GM10847 (cell line): ENCODE measurements around the gene TM2D3.

Experiments
- POLR2A ChIP-seq: IDR thresholded peaks from 2 replicates; pipeline ENCODE4 v1.6.1; 2011; ENCODE audit not compliant: insufficient read length; ENCODE audit errors: extremely low read depth

TM2D3 gene

DNA sequence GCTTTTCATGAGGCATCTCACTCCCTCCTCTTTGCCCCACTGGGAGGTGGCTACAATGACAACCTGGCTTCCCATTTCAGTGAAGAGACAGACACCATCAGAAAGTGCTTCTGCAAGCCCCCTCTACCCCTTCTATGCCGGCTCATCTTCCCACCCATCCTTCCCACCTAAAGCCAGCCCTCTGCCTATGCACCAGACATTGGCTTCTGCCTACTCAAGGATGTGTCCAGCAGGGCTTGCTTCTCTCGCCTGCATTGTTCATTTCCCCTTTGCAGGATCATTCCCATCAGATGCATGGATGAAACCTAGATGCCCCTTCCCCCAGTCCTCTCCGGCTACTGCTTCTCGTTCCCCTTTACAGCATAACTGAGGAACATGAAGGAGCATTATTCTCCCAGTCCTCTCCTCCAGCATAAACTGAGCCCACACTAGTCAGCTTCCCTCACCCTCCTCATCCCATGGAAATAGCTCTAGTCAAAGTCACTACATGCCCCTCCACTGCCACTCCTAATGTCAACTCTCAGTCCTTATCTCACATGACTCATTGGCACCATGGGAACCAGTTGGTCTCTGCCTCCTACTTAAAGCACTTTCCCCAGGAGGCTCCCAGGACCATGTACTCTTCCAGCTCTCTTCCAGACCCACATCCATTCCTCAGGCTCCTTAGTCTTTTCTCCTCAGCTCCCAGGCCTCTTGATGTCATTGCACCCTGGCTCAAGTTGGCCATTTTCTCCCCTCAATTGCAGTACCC lies 47.9 kb downstream of the TM2D3 start:
- no peak for TF ChIP-seq POLR2A

GRCh38 chr15:101602801-101603200 lies 49.4 kb downstream of the TM2D3 start:
- TF ChIP-seq POLR2A = no peak

- no peak for TF ChIP-seq POLR2A
Observed at GRCh38 chr15:101600035-101600434, 52.1 kb downstream of the TM2D3 start.

DNA sequence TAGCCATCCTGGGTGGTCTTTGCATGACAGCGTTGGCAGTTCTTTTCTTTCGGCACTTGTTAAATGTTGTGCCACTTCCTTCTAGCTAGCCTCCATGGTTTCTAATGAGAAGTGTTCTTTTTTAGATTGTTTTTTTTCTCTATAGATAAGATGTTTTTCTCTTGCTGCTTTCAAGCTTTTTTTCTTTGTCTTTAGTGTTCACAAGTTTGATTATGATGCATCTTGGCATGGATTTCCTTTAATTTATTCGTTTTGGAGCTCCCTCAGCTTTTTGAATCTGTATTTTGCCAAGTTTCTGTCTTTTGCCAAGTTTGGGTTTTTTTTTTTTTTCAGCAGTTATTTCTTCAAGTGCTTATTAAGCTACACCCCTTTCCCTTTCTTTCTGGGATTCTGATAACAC lies 53.1 kb downstream of the TM2D3 start:
- TF ChIP-seq POLR2A = no peak

DNA sequence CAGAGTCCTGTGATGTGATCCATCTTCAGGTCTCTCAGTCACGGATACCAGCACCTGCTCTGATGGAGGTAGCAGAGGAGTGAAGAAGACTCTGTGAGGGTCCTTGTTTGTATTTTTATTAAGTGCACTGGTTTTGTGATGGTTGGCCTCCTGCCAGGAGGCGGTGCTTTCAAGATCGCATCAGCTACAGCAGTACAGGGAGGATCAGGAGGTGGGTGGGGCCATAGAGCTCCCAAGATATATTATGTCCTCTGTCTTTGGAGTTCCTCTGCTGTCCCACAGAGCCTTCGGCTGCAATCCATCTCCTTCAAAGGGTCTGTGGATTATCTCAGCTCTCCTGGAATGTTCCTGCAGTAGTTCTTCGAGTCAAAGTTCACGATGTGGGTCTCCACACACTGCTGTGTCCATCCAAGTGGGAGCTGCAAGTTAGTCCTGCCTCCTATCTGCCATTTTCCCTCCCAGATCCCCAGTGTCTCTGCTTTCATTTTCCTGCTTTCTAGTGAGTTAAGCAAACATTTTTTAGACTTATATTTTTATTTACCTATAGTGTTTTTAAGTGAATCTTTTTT lies 54.7 kb downstream of the TM2D3 start:
- no peak for TF ChIP-seq POLR2A

- TF ChIP-seq POLR2A = no peak
Observed at GRCh38 chr15:101596633-101597032, 55.5 kb downstream of the TM2D3 start.
